B cell (primary cell): ENCODE measurements around the gene PRRC2A.

Source experiments
- CTCF ChIP-seq: fragments of 200-600 bp; IDR thresholded peaks from one replicate; pipeline ENCODE4 v1.8.0; 2022; ENCODE audit warnings: antibody characterized with exemption, mild to moderate bottlenecking
- EZH2 ChIP-seq: IDR thresholded peaks from 2 replicates; pipeline ENCODE4 v1.6.1; 2012; ENCODE audit warnings: borderline replicate concordance, low read depth, mild to moderate bottlenecking, moderate library complexity, low read length; ENCODE audit not compliant: insufficient read depth, poor library complexity, severe bottlenecking

- TF ChIP-seq CTCF (no peak), EZH2 (no peak)
These were observed 34.2 kb downstream of the PRRC2A start for GRCh38 chr6:31654574-31655348.
